GM18526 (cell line): Measurements from ENCODE around the gene CLCF1.

Source experiments
- POLR2A ChIP-seq: IDR thresholded peaks from 3 replicates; pipeline ENCODE4 v1.6.1; 2011; ENCODE audit not compliant: insufficient read length; ENCODE audit errors: extremely low read depth

The CLCF1 gene

DNA sequence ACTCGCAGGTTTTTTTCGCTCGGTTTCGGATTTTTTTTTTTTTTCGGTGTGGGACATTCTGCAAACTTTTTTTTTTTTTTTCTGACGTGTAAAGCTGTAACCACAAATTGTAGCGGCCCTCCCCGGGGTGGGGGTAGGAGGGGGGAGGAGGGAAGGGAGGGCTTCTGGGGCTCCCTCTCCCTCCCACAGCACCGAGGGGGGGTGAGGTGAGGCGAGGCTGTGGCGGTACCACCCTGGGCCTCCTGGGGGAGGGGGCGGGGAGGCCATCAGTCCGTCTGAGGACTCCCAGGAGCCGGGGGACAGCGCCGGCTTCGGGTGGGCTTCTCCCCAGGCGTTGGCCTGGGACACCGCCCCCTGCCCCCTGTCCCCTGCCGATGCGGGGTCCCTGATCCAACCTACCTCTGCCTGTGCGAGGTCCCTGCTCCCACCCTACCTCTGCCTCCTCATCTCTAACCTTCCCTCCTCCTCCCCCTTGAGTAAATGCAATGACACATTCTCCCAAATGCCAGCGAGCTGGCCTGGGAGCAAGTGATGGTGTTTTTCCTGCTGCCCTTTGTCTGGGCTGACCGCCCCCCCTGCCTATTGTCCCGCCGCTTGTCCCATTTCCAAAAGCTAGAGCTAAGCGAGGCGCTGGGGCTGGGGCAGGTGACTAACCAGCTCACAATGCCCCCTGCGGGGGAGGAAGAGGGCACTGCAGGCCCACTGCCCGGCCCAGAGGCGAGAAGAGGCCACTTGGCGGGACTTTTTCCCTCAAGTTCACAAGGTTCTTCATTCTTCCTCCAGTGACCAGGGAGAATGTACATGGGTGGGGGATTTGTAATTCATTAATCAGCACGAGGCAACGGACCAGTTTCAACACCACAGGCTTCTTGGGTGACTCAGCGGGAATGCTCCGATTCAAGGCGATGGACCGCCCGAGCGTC lies 511 bp upstream of the CLCF1 start:
- no peak for TF ChIP-seq POLR2A

DNA sequence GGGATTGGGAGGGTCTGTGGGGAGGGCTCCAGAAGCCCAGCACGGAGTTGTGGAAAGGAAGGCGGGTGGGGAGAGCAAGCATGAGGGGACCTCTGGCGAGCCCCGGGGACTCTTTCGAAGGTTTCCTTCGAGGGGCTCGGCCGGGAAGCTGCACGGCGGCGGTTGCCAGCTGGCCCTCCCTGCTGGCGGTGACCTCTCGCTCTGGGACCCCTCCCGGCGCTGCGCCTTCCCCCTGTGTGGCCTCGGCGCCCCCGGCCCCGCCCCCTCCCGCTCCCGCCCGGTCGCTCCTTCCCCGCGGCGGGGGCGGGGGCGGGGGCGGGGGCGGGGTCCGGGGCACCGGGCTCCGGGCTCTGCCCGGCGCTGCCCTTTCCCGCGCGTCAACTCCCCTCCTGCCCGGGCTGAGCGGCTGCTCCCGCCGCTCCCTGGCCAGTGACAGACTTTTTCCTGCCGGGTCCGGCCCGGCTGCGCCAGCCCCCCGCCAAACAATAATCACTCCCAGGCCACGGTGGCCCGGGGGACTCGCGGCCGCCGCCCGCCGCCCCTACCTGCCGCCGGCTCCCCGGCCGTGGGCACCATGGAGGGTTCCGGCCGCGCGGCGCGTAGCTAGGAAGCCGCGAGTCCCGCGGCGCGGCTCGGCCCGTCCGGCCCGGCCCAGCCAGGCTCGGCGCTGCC lies 941 bp downstream of the CLCF1 start:
- no peak for TF ChIP-seq POLR2A

DNA sequence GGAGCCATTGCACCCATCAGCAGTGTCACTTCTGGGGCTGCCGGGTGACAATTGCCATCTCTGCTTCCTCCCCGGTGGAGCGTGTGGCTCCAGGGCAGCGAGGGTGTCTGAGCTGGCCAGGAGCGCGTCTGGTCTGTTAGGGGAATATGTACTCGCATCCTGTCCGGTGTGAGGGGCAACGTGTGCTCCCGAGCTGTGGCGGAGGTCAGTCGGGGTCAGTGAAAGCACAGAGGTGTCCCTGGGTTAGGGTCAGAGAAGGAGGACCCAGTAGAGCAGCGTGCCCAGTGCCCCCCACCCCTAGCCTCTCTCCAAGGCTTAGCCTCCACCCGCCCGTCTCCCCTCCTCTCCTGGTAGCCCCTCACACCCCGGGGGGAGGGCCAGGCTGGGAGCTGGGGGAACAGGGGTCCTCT lies 1.5 kb downstream of the CLCF1 start:
- no peak for TF ChIP-seq POLR2A

DNA sequence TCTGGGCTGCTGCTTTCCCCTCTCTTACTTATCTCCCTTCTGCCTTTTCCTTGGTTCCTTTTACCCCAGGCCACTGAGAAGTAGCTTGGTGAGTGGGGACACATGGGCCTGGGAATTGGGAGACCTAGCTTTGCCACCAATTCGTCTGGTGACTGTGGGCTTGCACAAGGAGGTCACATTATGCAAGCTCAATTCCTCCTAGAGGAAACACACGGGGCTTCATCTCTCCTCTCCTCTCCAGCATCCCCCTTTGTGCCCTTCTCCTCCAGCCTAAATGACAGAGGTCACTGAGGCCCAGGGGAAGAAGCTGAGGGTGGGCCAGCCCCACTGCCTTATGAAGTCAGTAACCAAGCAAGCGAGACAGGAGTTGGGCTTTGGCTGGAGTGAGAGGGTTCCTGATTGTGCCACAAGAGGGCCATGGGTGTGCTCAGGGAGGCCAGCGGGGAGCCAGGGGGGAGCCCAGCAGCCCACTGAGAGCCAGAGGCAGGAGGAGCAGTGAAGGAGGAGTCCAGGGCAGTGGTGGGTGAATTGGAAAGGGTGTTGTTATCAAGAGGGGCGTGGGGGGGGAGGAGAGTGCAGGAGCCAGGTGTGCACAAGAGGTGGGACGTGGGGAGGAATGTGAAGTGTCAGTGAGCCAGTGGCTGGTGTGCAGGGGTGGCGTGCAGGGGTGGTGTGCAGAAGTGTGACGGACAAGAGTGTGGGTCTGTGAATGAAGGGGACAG lies 2.0 kb downstream of the CLCF1 start:
- no peak for TF ChIP-seq POLR2A

DNA sequence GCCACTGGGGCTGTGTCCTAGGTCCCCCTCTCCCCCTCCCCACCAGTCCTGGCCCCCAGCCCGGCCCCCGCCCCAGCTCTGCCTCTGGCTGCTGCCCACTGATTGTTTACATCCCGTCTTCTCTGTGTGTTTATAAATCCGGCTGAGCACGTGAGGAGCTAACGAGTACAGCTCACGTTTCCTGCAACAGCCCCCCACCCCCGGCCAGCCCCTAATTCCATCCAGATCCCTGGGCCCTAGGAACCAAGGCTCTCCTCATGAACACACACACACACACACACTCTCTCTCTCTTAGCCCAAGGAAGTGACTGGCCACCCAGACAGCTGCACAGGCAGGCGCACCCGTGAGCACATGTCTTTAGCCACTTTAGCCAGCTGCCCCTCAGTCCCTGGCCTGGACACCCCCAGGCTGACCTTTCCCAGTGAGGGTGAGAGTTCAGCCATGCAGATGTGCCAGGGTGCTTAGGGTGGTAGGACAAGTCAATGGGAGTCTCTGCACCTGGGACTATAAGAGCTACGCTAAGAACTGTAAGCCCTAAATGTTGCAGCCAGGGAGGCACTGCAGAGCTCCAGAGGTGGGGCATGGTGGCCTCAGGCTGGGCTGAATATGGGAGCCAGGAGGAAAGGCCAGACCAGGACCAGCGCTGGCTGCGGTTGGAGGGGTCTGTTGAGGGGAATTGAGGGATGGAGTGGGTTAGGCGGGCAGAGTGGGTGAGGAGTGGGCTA lies 2.9 kb downstream of the CLCF1 start:
- TF ChIP-seq POLR2A, result no peak

DNA sequence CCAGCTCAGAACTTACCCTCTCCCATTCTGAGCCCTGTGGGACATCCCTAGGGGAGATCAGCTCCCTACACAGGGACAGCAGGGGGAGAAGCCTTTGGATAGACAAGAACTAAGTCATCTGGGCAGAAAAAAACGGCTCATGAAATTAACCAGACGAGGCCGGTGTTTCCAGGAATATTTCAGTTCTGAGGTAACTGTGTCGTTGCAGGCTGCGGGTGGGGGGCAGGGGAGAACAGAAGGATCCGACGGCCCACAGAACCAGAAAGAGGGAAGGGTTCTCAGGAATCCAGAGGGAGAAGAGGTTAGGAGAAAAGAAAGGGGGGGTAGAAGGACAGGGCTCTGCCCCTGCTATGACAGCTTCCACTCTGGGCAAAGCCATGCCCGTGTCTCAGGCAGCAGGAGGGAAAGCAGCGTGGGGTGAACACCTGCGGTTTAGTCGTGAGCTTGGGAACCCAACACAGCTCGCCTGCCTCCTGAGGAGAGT lies 3.6 kb downstream of the CLCF1 start:
- no peak for TF ChIP-seq POLR2A

DNA sequence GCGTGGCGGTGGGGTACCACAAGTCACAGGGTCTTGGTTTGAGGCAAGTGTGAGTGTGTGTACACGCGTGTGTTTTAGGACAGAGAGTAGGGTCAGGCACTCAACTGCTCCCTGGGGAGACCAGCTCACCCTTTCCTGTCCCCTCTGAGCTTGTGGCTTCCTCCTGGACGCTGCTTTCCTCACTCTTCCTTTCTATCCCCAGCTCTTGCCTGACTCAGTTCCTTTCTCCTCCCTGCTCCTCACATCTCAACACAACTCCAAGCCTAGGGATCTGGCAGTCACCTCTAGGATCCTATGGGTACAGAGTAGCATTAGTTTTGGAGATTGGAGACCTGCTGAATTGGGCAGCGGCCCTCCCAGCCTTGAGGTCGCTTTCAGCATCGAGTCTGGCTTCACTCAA lies 4.1 kb downstream of the CLCF1 start:
- no peak for TF ChIP-seq POLR2A

DNA sequence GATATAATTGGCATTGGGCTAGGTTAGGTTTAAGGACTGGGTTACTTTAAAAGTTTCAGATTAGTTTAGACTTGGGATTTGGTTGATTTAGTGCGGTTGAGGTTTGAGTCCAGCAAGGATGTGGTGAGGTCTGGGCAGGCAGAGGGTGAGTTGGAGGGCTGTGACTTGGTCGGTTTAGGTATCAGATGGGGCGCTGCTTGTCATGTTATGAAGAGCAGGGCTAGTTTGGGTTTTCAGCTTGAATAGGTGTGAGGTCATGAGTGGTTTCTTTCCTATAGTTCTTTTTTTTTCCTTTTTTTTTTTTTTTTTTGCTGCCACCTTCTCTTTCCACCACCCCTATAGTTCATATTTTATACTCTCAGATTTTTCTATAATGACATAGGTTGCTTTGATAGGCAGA lies 4.8 kb downstream of the CLCF1 start:
- TF ChIP-seq POLR2A, result no peak

DNA sequence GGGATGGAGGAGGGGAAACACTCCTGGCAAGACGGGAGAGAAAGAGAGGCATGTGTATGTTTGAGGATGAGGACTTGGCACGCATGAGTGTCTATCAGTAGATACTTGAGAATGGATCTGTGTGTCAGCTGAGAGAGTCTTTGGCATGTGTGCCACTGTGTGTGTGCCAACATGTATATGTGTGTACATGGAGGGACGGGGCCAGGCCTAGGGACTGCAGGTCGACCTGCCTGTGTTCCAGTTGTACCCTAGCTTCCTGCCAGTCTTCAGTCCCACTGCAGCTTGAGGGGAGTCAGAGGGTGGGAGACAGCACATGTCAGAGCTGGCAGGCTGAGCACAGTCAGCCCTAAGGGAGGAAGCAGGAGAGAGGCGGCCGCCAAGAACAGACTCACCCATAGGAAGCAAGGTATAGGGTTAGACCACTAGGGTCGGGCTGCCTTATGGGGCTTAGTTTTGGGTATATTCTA lies 5.6 kb downstream of the CLCF1 start:
- no peak for TF ChIP-seq POLR2A

DNA sequence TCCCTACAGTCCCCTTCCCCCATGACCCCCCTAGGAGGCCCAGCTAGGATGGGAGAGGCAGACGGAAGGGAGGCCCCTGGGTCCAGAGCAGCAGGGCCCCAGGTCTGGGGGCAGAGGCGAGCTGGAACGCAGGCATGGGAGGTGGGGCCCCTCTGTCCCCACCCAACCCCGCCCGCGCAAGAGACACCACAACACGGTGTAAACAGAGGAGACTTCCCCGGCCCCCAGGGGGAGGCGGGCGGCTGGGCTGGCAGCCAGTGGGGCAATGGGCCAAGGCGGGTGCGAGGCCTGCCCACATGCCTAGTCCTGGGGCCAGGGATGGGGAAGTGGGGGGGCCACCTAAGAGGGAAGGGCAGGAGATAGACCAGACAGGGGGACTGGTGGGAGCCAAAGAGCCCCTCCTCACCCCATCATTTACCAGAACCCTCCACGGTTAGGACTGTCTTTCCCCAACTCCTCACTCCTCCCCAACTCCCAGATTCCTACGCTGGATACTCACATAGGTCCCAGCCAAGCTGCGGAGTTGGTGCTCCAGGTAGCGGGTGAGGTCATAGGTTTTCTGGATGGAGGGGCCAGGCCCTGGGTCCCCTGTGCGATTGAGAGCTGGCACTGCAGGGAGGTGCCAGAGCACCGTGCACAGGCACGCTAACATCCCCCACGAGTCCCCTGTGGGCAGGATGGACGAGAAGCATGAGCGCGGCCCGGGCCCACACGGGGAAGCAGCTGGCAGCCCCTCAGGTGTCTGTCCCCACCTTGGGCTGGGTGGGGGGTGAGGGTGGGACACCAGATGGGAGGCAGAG lies 6.2 kb downstream of the CLCF1 start:
- no peak for TF ChIP-seq POLR2A

DNA sequence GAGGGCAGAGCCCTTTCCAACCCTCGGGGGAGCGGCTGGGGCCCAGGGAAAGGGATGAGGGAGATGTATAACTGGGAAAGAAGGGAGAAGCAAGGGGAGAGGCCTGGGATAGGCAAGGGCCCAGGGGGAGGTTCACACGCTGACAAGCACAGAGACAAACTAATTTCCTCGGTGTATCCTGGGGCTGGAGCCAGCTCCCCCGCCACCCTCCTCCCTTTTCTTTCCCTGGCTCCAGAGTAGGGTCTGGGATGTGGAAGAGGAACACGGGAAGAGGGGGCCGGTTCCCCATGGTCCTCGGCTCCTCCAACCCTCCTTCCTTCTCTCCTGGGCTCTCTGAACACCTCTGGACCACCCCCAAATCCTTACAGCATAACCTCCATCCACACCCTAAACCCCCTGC lies 6.9 kb downstream of the CLCF1 start:
- TF ChIP-seq POLR2A, result no peak

DNA sequence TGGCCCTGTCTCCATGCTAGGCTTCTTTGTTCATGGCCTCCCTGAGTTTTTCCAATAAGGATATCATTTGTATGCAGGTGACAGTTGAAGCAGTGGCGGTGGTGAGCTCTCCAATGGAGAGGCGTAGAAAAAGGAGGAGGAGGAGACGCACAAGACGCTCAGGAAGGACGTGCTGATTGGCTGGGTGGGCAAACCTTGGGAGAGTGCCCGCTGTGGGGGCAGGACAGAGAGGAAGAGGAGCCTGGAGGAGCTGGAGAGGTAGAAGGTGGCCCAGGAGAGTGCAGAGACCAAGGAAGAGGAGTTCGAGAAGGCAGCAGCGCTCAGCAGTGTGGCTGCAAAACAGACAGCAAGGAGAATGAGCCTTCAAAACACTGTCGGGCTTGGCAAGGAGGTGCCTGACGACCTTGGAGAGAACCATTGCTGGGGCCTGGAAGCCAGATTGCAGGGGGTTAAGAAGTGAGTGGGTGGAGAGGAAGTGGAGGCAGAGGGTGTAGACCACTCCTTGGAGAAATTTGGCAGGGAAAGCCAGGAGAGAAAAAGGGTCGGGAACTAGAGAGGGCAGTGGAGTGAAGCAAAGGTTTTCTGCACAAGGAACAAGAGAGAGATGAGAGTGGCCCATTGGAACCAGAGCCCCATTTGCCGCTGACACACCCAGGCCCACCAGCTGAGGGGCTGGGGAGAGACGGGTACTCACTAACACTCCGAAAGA lies 7.5 kb downstream of the CLCF1 start:
- no peak for TF ChIP-seq POLR2A
